Caco-2 (cell line): Measurements from ENCODE around the gene WFIKKN1. TPM values are rescaled to one million over a fixed set of nuclear protein-coding genes. Genes with fewer than 3 reads are reported as not detected.
"Not testable (repeated sequence)": the region's sequence is repeated elsewhere in the genome, so short reads cannot be mapped to it uniquely, and the experiment has no call there.

Source experiments
- BruUV-seq: library from RNA; stranded (reverse); fragments of 400-500 nt; replicated peaks from 2 replicates; lab custom pipeline; 2021; lab: Mats Ljungman, UMichigan
- CTCF ChIA-PET: fragments of 300-600 bp; sonication (Branson Sonifier 250); formaldehyde crosslinking; loops from one replicate; lab custom pipeline; 2022; ENCODE audit warnings: antibody characterized with exemption; lab: Charles Lee
- POLR2A ChIA-PET: fragments of 300-600 bp; sonication (Branson Sonifier 250); formaldehyde crosslinking; loops from one replicate; lab custom pipeline; 2022; ENCODE audit warnings: antibody characterized with exemption; lab: Charles Lee
- DNase-seq, 2 experiments: peaks; one replicate each; pipeline versions ENCODE4 v3.0.0 to v3.0.0-alpha.2; 2020 to 2022
- H3K27me3 ChIP-seq: replicated peaks from 2 replicates; pipeline ENCODE4 v1.6.0; 2011; ENCODE audit warnings: low read length; ENCODE audit not compliant: control insufficient read depth, insufficient read depth
- H3K36me3 ChIP-seq: 2 replicates; pipeline ENCODE4 v1.5.1; 2011; ENCODE audit warnings: low read length; ENCODE audit not compliant: control insufficient read depth, insufficient read depth
- H3K4me1 ChIP-seq: fragments of 250-450 bp; sonication (Bioruptor Pico); 2 replicates; pipeline ENCODE4 v1.5.1; 2020; ENCODE audit warnings: mild to moderate bottlenecking
- H3K4me3 ChIP-seq: 2 replicates; pipeline ENCODE4 v1.5.1; 2011; ENCODE audit warnings: low read depth, mild to moderate bottlenecking, control low read depth, low read length
- H3K9me3 ChIP-seq: fragments of 250-450 bp; sonication (Bioruptor Pico); 2 replicates; pipeline ENCODE4 v1.5.1; 2020; ENCODE audit warnings: mild to moderate bottlenecking, moderate library complexity
- H3K27ac Mint-ChIP-seq: one replicate; pipeline ENCODE4 v1.8.0; 2022; ENCODE audit warnings: mixed read lengths; ENCODE audit not compliant: unreplicated experiment
- H3K27me3 Mint-ChIP-seq: one replicate; pipeline ENCODE4 v1.8.0; 2022; ENCODE audit warnings: mixed read lengths; ENCODE audit not compliant: insufficient read depth, unreplicated experiment
- H3K36me3 Mint-ChIP-seq: one replicate; pipeline ENCODE4 v1.8.0; 2022; ENCODE audit warnings: mild to moderate bottlenecking, mixed read lengths; ENCODE audit not compliant: insufficient read depth, unreplicated experiment
- H3K4me1 Mint-ChIP-seq: one replicate; pipeline ENCODE4 v1.8.0; 2022; ENCODE audit warnings: low read depth, mixed read lengths; ENCODE audit not compliant: unreplicated experiment
- H3K4me3 Mint-ChIP-seq: one replicate; pipeline ENCODE4 v1.8.0; 2022; ENCODE audit warnings: mild to moderate bottlenecking, moderate library complexity, mixed read lengths; ENCODE audit not compliant: unreplicated experiment
- H3K9me3 Mint-ChIP-seq: one replicate; pipeline ENCODE4 v1.8.0; 2022; ENCODE audit warnings: mixed read lengths; ENCODE audit not compliant: unreplicated experiment
- intact Hi-C: fragments of 100-400 bp; cut with micrococcal nuclease; formaldehyde crosslinking; loops from one replicate; pipeline ENCODE4 v1.10.0; 2022; ENCODE audit not compliant: unreplicated experiment
- total RNA-seq: library from RNA; stranded (reverse); gene quantifications from 2 replicates; pipeline ENCODE4 v1.2.3, GENCODE V29; 2022
- TF ChIP-seq, protein P1 (sequence below), 2 experiments: fragments of 200-600 bp in 1 of 2; IDR thresholded peaks; 1 replicate in 1 of 2; 2 replicates in 1 of 2; pipeline versions ENCODE4 v1.5.1 to v1.8.0; 2011 to 2022; ENCODE audit warnings: antibody characterized with exemption in 1 of 2, control low read depth in 1 of 2, inconsistent platforms in 1 of 2, low read depth in 1 of 2, low read length in 1 of 2, mild to moderate bottlenecking in 1 of 2, moderate library complexity in 1 of 2; ENCODE audit not compliant: insufficient read depth in 1 of 2, severe bottlenecking in 1 of 2, unreplicated experiment in 1 of 2

Gene WFIKKN1
- total RNA-seq, 1 experiment from 2014 or later = 0.54 TPM

DNA sequence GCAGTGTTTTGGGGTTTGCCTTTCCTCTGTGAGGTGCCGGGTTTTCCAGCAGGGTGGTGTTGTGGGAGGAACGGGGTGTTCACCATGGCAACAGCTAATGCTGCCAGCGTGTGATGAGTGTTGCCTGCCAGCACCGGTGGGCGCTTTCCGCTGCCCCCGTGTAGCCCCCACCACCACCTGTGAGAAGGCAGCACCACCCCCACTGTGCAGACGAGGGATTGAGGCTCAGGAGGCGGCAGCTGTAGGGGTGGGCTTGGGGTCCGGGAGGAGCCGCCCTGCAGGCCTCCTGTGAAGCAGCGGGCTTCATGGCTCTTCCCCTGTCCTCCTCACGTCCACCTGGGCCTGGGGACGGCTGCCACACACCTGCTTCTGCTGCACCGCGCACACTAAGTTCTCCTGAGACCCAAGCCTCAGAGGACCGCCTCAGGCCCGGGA lies 35.7 kb upstream of the WFIKKN1 start:
- ChIA-PET POLR2A (no interaction called here), CTCF (no interaction called here)
- Histone ChIP-seq H3K4me1 (peaks cover 29% of the 10 kb centered on the region), H3K9me3 (no peaks in the 10 kb centered on the region), H3K36me3 (peaks cover 2% of the 10 kb centered on the region), H3K27me3 (no peaks in the 10 kb centered on the region), H3K4me3 (no peak overlapping the region)
- H3K27ac Mint-ChIP-seq = no peak overlapping the region
- no peaks in the 10 kb centered on the region for H3K9me3 Mint-ChIP-seq
- DNase-seq = peak in 1 of 2 experiments; percentile 28
- H3K27me3 Mint-ChIP-seq = no peaks in the 10 kb centered on the region
- peaks cover 25% of the 10 kb centered on the region for H3K4me1 Mint-ChIP-seq
- H3K36me3 Mint-ChIP-seq = peaks cover 22% of the 10 kb centered on the region
- no TSS peak for BruUV-seq
- H3K4me3 Mint-ChIP-seq = no peak overlapping the region
- TF ChIP-seq, protein P1, sequence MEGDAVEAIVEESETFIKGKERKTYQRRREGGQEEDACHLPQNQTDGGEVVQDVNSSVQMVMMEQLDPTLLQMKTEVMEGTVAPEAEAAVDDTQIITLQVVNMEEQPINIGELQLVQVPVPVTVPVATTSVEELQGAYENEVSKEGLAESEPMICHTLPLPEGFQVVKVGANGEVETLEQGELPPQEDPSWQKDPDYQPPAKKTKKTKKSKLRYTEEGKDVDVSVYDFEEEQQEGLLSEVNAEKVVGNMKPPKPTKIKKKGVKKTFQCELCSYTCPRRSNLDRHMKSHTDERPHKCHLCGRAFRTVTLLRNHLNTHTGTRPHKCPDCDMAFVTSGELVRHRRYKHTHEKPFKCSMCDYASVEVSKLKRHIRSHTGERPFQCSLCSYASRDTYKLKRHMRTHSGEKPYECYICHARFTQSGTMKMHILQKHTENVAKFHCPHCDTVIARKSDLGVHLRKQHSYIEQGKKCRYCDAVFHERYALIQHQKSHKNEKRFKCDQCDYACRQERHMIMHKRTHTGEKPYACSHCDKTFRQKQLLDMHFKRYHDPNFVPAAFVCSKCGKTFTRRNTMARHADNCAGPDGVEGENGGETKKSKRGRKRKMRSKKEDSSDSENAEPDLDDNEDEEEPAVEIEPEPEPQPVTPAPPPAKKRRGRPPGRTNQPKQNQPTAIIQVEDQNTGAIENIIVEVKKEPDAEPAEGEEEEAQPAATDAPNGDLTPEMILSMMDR (IDR thresholded peaks at IDR 0.05; ENCODE audit: insufficient read depth in 1 of 2, low read depth in 1 of 2, low read length in 1 of 2, severe bottlenecking in 1 of 2, unreplicated experiment in 1 of 2) = no peak
- intact Hi-C loops = no loop called here

DNA sequence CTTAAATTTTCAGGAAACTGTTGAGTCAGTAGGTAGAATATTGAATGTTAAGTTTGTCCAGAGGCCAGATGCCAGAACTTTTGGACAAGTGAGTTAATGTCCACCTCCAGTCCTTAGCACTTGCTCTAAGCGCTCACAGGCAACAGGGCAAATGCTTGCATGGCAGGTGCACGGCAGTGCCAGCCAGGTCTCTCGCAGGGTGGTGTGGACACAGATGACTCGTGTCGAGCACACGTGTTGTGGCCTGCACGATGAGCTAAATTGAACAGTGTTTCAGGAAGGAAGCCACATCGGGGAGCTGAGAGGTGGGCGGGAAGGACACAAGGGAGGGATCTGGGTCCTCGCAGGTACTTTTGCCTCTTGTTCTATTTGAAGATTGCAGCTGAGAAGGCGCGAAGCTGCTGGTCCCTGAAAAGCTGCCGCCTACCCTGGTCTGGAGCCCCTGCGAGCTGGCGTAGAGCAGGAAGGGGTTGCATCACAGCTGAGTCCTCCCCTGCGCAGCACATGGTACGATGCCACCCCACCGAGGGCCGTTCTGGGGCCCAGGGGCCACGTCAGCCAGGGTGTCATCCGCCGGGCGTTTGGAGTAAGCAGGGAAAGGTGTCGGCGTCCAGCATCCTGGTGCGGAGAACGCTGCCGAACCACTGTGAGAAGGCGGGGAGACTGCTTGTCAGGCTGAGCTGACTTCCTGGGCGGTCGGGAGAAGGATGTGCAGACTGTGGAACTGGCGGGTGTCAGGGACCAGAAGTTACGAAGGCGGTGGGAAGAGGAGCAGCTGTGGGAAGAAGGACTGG lies 34.6 kb upstream of the WFIKKN1 start:
- H3K4me1 Mint-ChIP-seq = peaks cover 17% of the 10 kb centered on the region
- no peaks in the 10 kb centered on the region for H3K27me3 Mint-ChIP-seq
- Histone ChIP-seq H3K9me3 (no peaks in the 10 kb centered on the region), H3K4me1 (peaks cover 29% of the 10 kb centered on the region), H3K27me3 (no peaks in the 10 kb centered on the region), H3K36me3 (peaks cover 2% of the 10 kb centered on the region), H3K4me3 (no peak overlapping the region)
- TF ChIP-seq, protein P1 (IDR thresholded peaks at IDR 0.05; ENCODE audit: insufficient read depth in 1 of 2, low read depth in 1 of 2, low read length in 1 of 2, severe bottlenecking in 1 of 2, unreplicated experiment in 1 of 2) = no peak
- DNase-seq = peak in 1 of 2 experiments; percentile 30
- no peaks in the 10 kb centered on the region for H3K9me3 Mint-ChIP-seq
- ChIA-PET POLR2A (no interaction called here), CTCF (no interaction called here)
- no peak overlapping the region for H3K4me3 Mint-ChIP-seq
- H3K27ac Mint-ChIP-seq = peak overlapping the region; percentile 38
- peaks cover 22% of the 10 kb centered on the region for H3K36me3 Mint-ChIP-seq
- intact Hi-C loops = no loop called here
- no TSS peak for BruUV-seq

GRCh38 chr16:596736-597060 lies 34.1 kb upstream of the WFIKKN1 start:
- H3K27ac Mint-ChIP-seq = peak overlapping the region; percentile 38
- H3K4me1 ChIP-seq = peaks cover 27% of the 10 kb centered on the region
- H3K4me1 Mint-ChIP-seq = peaks cover 13% of the 10 kb centered on the region
- H3K36me3 ChIP-seq = peaks cover 2% of the 10 kb centered on the region
- H3K9me3 Mint-ChIP-seq = no peaks in the 10 kb centered on the region
- H3K4me3 ChIP-seq = no peak overlapping the region
- DNase-seq = no peak
- no peaks in the 10 kb centered on the region for H3K27me3 ChIP-seq
- TF ChIP-seq, protein P1 (IDR thresholded peaks at IDR 0.05; ENCODE audit: insufficient read depth in 1 of 2, low read depth in 1 of 2, low read length in 1 of 2, severe bottlenecking in 1 of 2, unreplicated experiment in 1 of 2) = no peak
- CTCF ChIA-PET = no interaction called here
- peaks cover 22% of the 10 kb centered on the region for H3K36me3 Mint-ChIP-seq
- POLR2A ChIA-PET = no interaction called here
- H3K27me3 Mint-ChIP-seq = no peaks in the 10 kb centered on the region
- BruUV-seq = no TSS peak
- intact Hi-C loops = no loop called here
- no peaks in the 10 kb centered on the region for H3K9me3 ChIP-seq
- no peak overlapping the region for H3K4me3 Mint-ChIP-seq

- POLR2A ChIA-PET, CTCF ChIA-PET, H3K4me3 Mint-ChIP-seq: not testable (repeated sequence)
Measured at GRCh38 chr16:597655-598054, 33.1 kb upstream of the WFIKKN1 start.

More at GRCh38 chr16:597655-598054, 33.1 kb upstream of the WFIKKN1 start:
- H3K9me3 Mint-ChIP-seq, H3K9me3 ChIP-seq, H3K36me3 ChIP-seq, intact Hi-C loops, H3K27me3 ChIP-seq, H3K4me3 ChIP-seq, H3K27ac Mint-ChIP-seq, H3K27me3 Mint-ChIP-seq, BruUV-seq: not testable (repeated sequence)
- H3K4me1 ChIP-seq = peaks cover 18% of the 10 kb centered on the region
- H3K36me3 Mint-ChIP-seq = peaks cover 22% of the 10 kb centered on the region
- H3K4me1 Mint-ChIP-seq = peaks cover 13% of the 10 kb centered on the region
- peak in 1 of 2 experiments; percentile 26 for DNase-seq
